H1 (cell line): ENCODE results near the gene SMIM31.

Source experiments
- CBX8 ChIP-seq: fragments of 300-800, 300-1000 bp; sonication (generic); IDR thresholded peaks from 2 replicates; pipeline ENCODE4 v1.7.1; 2016; ENCODE audit warnings: low read depth, low read length, borderline replicate concordance
- EGR1 ChIP-seq: IDR thresholded peaks from 2 replicates; pipeline ENCODE4 v1.6.1; 2011; ENCODE audit warnings: low read depth, low read length, borderline replicate concordance
- GABPA ChIP-seq: IDR thresholded peaks from 2 replicates; pipeline ENCODE4 v1.6.1; 2011; ENCODE audit warnings: mild to moderate bottlenecking, low read length, moderate library complexity, borderline replicate concordance; ENCODE audit not compliant: insufficient read depth
- GTF2F1 ChIP-seq: IDR thresholded peaks from 2 replicates; pipeline ENCODE4 v1.6.1; 2012; ENCODE audit warnings: low read depth, low read length, improper control_type of control experiment, borderline replicate concordance
- JUN ChIP-seq: IDR thresholded peaks from 2 replicates; pipeline ENCODE4 v1.6.1; 2011; ENCODE audit warnings: low read depth, mild to moderate bottlenecking, improper control_type of control experiment, low read length
- POLR2A ChIP-seq, 2 experiments: IDR thresholded peaks; 1 replicate in 1 of 2; 2 replicates in 1 of 2; pipeline ENCODE4 v1.6.1; 2011; ENCODE audit warnings: low read depth in 2 of 2, low read length in 2 of 2, mild to moderate bottlenecking in 2 of 2; ENCODE audit errors: control extremely low read depth in 1 of 2
- POLR2AphosphoS5 ChIP-seq: IDR thresholded peaks from 2 replicates; pipeline ENCODE4 v1.6.1; 2011; ENCODE audit warnings: low read depth, low read length
- RAD21 ChIP-seq, 2 experiments: IDR thresholded peaks in 1 of 2; conservative IDR thresholded peaks in 1 of 2; 2 replicates each; pipeline ENCODE4 v1.6.1; 2011; ENCODE audit warnings: low read depth in 2 of 2, low read length in 2 of 2, improper control_type of control experiment in 1 of 2, inconsistent platforms in 1 of 2, mild to moderate bottlenecking in 1 of 2, moderate library complexity in 1 of 2
- RBBP5 ChIP-seq: IDR thresholded peaks from 2 replicates; pipeline ENCODE4 v1.7.1; 2012; ENCODE audit warnings: low read depth, mild to moderate bottlenecking, inconsistent platforms, low read length, moderate library complexity, borderline replicate concordance
- TF ChIP-seq, protein P1 (sequence below), 3 experiments: IDR thresholded peaks; 1 replicate in 2 of 3; 2 replicates in 1 of 3; pipeline versions ENCODE4 v1.5.1 to v1.6.1; 2011; ENCODE audit warnings: low read length in 3 of 3, mild to moderate bottlenecking in 3 of 3, inconsistent platforms in 2 of 3, low read depth in 1 of 3, moderate library complexity in 1 of 3; ENCODE audit not compliant: insufficient read depth in 1 of 3; ENCODE audit errors: control extremely low read depth in 1 of 3
- TF ChIP-seq, protein P2 (sequence below): IDR thresholded peaks from 2 replicates; pipeline ENCODE4 v1.6.1; 2011; ENCODE audit warnings: low read length, improper control_type of control experiment
- TF ChIP-seq, protein P3 (sequence below): IDR thresholded peaks from 2 replicates; pipeline ENCODE4 v1.6.1; 2012; ENCODE audit warnings: inconsistent platforms
- TF ChIP-seq, protein P4 (sequence below): IDR thresholded peaks from 2 replicates; pipeline ENCODE4 v1.6.1; 2012; ENCODE audit warnings: inconsistent platforms

DNA sequence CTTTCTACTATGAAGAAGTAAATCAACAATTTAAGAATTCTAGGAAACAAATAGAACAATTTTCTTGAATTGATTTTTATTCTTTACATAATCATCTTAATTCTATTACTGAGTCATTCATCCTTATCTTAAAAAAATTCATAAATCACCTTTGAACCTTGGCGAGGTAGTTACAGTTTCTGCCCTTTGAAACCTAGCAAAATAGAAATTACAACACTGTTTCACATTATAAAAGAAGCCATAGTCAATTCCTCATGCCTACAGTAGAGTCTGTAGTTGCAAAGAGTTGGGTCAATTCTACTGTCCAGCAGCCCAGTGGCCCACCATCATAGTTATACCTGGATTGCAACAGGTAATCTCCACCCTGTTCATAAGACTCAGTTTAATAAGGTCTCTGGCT lies 7.3 kb downstream of the SMIM31 start:
- TF ChIP-seq, protein P1, sequence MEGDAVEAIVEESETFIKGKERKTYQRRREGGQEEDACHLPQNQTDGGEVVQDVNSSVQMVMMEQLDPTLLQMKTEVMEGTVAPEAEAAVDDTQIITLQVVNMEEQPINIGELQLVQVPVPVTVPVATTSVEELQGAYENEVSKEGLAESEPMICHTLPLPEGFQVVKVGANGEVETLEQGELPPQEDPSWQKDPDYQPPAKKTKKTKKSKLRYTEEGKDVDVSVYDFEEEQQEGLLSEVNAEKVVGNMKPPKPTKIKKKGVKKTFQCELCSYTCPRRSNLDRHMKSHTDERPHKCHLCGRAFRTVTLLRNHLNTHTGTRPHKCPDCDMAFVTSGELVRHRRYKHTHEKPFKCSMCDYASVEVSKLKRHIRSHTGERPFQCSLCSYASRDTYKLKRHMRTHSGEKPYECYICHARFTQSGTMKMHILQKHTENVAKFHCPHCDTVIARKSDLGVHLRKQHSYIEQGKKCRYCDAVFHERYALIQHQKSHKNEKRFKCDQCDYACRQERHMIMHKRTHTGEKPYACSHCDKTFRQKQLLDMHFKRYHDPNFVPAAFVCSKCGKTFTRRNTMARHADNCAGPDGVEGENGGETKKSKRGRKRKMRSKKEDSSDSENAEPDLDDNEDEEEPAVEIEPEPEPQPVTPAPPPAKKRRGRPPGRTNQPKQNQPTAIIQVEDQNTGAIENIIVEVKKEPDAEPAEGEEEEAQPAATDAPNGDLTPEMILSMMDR (IDR thresholded peaks at IDR 0.05; ENCODE audit: control extremely low read depth in 1 of 3, insufficient read depth in 1 of 3, low read depth in 1 of 3, low read length in 3 of 3) = no peak
- TF ChIP-seq, protein P2, sequence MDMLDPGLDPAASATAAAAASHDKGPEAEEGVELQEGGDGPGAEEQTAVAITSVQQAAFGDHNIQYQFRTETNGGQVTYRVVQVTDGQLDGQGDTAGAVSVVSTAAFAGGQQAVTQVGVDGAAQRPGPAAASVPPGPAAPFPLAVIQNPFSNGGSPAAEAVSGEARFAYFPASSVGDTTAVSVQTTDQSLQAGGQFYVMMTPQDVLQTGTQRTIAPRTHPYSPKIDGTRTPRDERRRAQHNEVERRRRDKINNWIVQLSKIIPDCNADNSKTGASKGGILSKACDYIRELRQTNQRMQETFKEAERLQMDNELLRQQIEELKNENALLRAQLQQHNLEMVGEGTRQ = no peak
- TF ChIP-seq POLR2AphosphoS5 (no peak), POLR2A (IDR thresholded peaks at IDR 0.05; ENCODE audit: control extremely low read depth in 1 of 2, low read depth in 2 of 2, low read length in 2 of 2) (no peak), JUN (no peak), EGR1 (no peak), GTF2F1 (no peak), RAD21 (IDR thresholded peaks at IDR 0.05 in 1 of 2, conservative IDR thresholded peaks at IDR 0.05 in 1 of 2; ENCODE audit: low read depth in 2 of 2, low read length in 2 of 2) (no peak), GABPA (no peak), CBX8 (no peak), RBBP5 (no peak)
- TF ChIP-seq, protein P3, sequence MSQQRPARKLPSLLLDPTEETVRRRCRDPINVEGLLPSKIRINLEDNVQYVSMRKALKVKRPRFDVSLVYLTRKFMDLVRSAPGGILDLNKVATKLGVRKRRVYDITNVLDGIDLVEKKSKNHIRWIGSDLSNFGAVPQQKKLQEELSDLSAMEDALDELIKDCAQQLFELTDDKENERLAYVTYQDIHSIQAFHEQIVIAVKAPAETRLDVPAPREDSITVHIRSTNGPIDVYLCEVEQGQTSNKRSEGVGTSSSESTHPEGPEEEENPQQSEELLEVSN = no peak
- TF ChIP-seq, protein P4, sequence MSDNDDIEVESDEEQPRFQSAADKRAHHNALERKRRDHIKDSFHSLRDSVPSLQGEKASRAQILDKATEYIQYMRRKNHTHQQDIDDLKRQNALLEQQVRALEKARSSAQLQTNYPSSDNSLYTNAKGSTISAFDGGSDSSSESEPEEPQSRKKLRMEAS = no peak
